PC-3 (cell line): ENCODE data around the gene NTN1.

Experiments
- CTCF ChIP-seq: fragments of 300-600 bp; sonication (generic); conservative IDR thresholded peaks from 2 replicates; pipeline ENCODE4 v1.5.1; 2017; ENCODE audit warnings: antibody characterized with exemption, low read depth, mild to moderate bottlenecking, low read length
- EZH2 ChIP-seq: fragments of 300-600 bp; sonication (generic); IDR thresholded peaks from one replicate; pipeline ENCODE4 v1.6.1; 2017; ENCODE audit warnings: antibody characterized with exemption, mild to moderate bottlenecking, low read length; ENCODE audit not compliant: unreplicated experiment
- EZH2phosphoT487 ChIP-seq: fragments of 300-600 bp; sonication (generic); IDR thresholded peaks from 2 replicates; pipeline ENCODE4 v1.6.1; 2018; ENCODE audit warnings: mild to moderate bottlenecking, antibody characterized with exemption, low read length, borderline replicate concordance

- no peak for TF ChIP-seq EZH2phosphoT487
- no peak for TF ChIP-seq CTCF
- no peak for TF ChIP-seq EZH2
Measured at GRCh38 chr17:9104370-9105041, 83.2 kb downstream of the NTN1 start.
